Measurements from ENCODE around the gene ZFAND2A. TPM values are rescaled to one million over a fixed set of nuclear protein-coding genes. Genes with fewer than 3 reads are reported as not detected.
A peak's percentile ranks its signal among the peaks of the same experiment; 100 is the strongest.
"Not testable (repeated sequence)": the region's sequence is repeated elsewhere in the genome, so short reads cannot be mapped to it uniquely, and the experiment has no call there.

The ZFAND2A gene
- total and polyA plus RNA-seq, 5 donors: 8.9 to 19.0 (median 12.6) TPM

DNA sequence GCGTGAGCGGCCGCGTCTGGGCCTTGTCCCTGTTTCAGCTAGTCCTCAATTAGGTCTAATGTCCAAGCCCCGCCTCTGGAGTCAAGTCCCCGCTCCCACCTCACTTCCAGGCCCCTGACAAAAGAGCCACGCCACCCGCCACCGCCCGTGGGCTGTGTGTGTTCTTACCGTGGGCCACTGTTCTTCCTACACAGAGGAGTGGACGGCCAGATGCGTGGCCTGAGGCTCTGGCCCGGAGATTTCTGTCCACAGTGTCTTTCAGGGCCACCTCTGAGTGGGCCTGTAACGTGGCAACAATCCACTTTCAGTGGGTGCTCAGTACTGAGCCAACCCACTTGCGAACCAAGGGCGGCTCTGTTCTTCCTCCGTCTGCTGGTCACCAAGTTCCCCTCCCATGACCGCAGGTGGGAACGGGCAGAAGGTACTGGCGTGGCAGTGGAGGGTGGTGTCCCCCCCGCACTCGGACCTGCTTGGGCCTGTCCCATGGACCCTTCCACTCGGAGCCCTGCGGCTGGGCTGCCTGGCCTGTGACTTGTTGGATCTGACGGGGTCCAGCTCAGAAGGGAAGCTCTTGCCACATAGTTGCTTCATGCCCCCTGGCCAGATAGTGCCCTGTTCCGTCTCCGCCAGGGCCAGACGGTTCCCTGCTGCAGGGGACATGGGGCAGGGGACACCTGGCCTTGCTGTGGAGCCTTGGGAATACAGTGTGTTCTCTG is 15.0 kb upstream of the ZFAND2A start:
- H3K27me3 ChIP-seq (ENCODE audit: control insufficient read depth, insufficient read depth): no peaks in the 10 kb centered on the region
- ATAC-seq: peak in 1 of 2 donors; percentile 16
- 97% methylated on average over 29 of the region's 29 CpGs for WGBS
- peak in 1 of 3 donors; percentile 52 for DNase-seq
- no peak overlapping the region for H3K27ac ChIP-seq (ENCODE audit: low read length)
- H3K4me3 ChIP-seq (ENCODE audit: low read length): no peak overlapping the region
- intact Hi-C loops (cut with DNase I): no loop called here
- no peaks in the 10 kb centered on the region for H3K9me3 ChIP-seq (ENCODE audit: control insufficient read depth, low read length)
- no peaks in the 10 kb centered on the region for H3K4me1 ChIP-seq (ENCODE audit: control insufficient read depth, insufficient read depth, low read length)

DNA sequence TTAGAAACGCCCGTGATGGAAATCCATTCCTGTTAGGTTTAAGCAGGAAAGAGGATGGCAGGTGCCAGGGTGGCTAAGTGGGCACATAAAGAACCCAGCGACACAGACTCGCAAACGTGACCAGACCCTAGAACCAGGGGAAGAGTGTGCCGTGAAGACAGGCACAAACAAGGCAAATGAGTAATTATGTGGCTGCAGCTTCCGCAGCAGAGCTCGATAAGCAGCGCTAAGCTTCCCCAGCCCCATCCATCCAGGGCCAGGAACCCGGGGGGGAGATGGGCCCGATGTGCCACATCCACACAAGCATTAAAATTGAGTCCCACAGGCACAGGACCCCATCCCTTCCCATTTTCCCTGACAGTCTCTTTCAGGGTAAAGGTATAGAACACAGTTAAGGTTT is 14.0 kb upstream of the ZFAND2A start:
- 80% methylated on average over 11 of the region's 11 CpGs for WGBS
- intact Hi-C loops (cut with DNase I): no loop called here

DNA sequence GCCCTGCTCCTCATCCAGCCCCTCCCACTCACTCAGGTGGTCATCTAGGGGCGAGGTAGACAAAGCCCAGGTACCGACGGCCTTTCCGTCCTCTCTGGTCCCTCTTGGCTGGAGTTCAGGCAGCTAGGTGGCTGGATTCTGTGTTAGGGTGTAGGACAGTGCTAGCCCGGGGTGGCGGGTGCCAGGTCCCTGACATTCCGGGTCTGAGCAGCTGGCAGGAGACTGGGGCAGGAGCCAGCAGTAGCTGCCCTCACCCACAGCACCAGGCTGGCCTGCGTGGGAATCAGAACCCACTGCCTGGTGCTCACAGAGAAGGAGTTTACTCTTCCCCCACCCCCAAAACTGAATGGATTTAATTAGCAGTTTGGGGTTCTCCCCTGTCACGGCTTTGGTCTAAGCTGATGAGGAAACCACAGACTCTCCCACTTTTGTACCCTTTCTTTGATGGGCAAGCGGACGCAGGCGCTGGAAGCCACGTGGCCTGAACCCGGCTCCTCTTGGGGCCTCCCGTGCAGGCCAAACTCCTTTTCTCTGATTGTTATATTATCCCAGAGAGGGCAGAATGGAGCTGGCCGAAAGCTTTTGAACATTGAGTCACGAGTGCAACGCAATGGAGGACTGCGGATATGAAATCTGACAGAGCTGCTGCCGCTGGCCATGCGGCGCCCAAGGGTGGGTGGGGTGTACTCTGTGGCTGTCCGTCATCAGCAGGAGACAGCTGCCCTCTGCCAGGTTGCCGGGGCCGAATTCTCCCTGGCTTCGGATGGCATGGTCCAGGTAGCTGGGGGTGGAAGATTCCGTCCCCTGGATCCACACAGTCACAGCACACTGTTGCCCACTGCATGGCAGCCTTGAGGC is 12.9 kb upstream of the ZFAND2A start:
- ATAC-seq (no peak), DNase-seq (peak in 1 of 3 donors; percentile 45)
- H3K27me3 ChIP-seq (ENCODE audit: control insufficient read depth, insufficient read depth): no peaks in the 10 kb centered on the region
- H3K9me3 ChIP-seq (ENCODE audit: control insufficient read depth, low read length): no peaks in the 10 kb centered on the region
- H3K4me1 ChIP-seq (ENCODE audit: control insufficient read depth, insufficient read depth, low read length): no peaks in the 10 kb centered on the region
- WGBS: 90% methylated on average over 27 of the region's 27 CpGs
- no peak overlapping the region for H3K27ac ChIP-seq (ENCODE audit: low read length)
- intact Hi-C loops (cut with DNase I): no loop called here
- no peak overlapping the region for H3K4me3 ChIP-seq (ENCODE audit: low read length)

More for the DNA sequence above, 14.0 kb upstream of the ZFAND2A start:
- Histone ChIP-seq H3K4me1 (ENCODE audit: control insufficient read depth, insufficient read depth, low read length) (no peaks in the 10 kb centered on the region), H3K9me3 (ENCODE audit: control insufficient read depth, low read length) (no peaks in the 10 kb centered on the region), H3K27me3 (ENCODE audit: control insufficient read depth, insufficient read depth) (no peaks in the 10 kb centered on the region), H3K27ac (ENCODE audit: low read length) (no peak overlapping the region), H3K4me3 (ENCODE audit: low read length) (no peak overlapping the region)
- DNase-seq: no peak
- no peak for ATAC-seq

DNA sequence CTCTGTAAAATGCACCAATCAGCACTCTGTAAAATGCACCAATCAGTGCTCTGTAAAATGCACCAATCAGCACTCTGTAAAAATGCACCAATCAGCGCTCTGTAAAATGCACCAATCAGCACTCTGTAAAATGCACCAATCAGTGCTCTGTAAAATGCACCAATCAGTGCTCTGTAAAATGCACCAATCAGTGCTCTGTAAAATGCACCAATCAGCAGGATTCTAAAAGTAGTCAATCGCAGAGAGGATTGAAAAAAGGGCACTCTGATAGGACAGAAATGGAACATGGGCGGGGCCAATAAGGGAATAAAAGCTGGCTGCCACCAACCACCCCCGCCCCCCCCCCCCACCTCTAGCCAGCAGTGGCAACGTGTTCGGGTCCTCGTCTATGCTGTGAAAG is 11.5 kb upstream of the ZFAND2A start:
- H3K4me1 ChIP-seq (ENCODE audit: control insufficient read depth, insufficient read depth, low read length); H3K4me3 ChIP-seq (ENCODE audit: low read length); H3K9me3 ChIP-seq (ENCODE audit: control insufficient read depth, low read length); H3K27ac ChIP-seq (ENCODE audit: low read length); DNase-seq; H3K27me3 ChIP-seq (ENCODE audit: control insufficient read depth, insufficient read depth); intact Hi-C loops (cut with DNase I); ATAC-seq: not testable (repeated sequence)
- 68% methylated on average over 7 of the region's 7 CpGs for WGBS

DNA sequence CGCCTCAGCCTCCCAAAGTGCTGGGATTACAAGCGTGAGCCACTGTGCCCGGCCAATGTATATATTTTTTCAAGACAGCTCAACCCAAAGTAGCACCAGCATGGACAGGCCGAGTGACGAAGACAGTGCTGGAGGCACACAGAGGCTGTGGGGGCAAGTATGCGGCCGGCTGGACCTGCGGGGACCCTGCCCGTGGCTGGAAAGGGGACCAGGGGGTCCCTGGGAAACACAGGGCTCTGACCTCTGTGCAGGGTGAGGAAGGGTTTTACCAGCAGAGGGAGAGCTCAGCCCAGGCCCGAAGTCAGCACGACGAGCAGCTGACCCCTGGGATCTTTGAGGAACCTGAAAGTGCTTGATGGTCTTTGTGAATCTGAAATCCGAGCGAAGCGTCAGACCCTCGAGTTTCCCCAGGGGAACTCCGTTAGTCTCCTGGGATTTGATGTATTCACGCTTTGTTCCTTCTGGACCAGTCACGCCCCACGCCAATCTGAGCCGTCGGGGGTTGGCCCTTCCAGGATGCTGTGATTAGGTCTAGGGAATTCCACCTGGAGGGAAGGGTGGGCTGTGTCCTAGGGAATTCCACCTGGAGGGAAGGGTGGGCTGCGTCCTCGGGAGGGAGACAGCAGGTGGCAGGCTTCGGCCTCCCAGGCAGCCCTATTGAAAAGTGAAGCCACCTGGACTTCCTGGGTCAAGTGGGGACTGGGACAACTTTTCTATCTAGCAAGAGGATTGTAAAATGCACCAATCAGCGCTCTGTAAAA is 10.9 kb upstream of the ZFAND2A start:
- intact Hi-C loops (cut with DNase I): no loop called here
- Histone ChIP-seq H3K4me1 (ENCODE audit: control insufficient read depth, insufficient read depth, low read length) (no peaks in the 10 kb centered on the region), H3K9me3 (ENCODE audit: control insufficient read depth, low read length) (no peaks in the 10 kb centered on the region), H3K27me3 (ENCODE audit: control insufficient read depth, insufficient read depth) (no peaks in the 10 kb centered on the region), H3K4me3 (ENCODE audit: low read length) (no peak overlapping the region), H3K27ac (ENCODE audit: low read length) (no peak overlapping the region)
- ATAC-seq (no peak), DNase-seq (peak in 1 of 3 donors; percentile 30)
- WGBS: 85% methylated on average over 26 of the region's 26 CpGs

DNA sequence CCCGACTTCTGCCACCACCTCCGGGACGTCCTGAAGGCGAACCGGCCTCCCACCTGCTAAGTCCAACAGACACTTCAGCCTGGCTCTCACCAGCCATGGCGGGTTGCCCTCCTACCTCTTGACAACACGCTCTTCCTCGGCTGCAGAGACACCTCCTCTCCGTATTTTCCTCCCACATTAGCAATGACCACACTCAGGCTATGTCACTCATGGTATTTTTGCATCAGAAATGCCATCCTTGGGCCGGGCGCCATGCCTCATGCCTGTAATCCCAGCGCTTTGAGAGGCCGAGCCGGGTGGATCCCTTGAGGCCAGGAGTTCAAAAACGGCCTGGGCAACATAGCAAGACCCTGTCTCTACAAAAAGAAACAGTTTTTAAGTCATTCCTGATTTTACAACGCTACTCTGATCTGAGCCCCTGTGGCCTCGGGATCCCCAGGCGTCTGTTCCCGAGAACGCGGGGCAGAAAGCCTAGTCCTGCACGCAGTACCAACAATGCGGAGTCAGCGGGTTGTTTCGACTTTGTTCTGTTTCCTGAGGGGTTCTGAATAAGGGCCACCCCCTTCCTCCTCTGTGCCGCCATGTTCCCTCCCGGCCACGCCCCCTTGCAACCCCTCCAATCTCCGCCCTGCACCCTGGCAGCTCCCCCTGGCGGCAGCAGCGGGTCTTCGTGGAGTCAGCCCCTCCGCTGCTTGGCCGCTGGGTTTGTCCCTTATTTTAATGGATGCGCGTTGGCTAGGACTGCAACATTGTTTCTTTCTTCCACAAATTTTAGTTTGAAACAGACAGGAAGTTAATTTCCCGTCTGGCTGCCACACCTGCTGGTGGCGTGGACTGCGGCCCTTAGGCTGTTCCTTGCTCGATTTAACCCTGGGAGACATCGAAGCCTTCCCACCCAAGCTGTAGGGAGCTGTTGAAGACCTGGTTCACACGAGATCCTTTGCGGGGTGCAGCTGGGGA is 9.7 kb upstream of the ZFAND2A start:
- WGBS: 40% methylated on average over 43 of the region's 43 CpGs
- no peaks in the 10 kb centered on the region for H3K4me1 ChIP-seq (ENCODE audit: control insufficient read depth, insufficient read depth, low read length)
- ATAC-seq (peak; percentile 85 to 89), DNase-seq (peak; percentile 87 to 95 (median 92))
- intact Hi-C loops (cut with DNase I): loop anchor here in 1 of 4 donors (10.0 kb wide), 1 partner anchor 175 kb away; no protein-coding TSS in a partner anchor
- H3K27me3 ChIP-seq (ENCODE audit: control insufficient read depth, insufficient read depth): no peaks in the 10 kb centered on the region
- peak overlapping the region; percentile 25 for H3K27ac ChIP-seq (ENCODE audit: low read length)
- no peaks in the 10 kb centered on the region for H3K9me3 ChIP-seq (ENCODE audit: control insufficient read depth, low read length)
- peak overlapping the region; percentile 55 for H3K4me3 ChIP-seq (ENCODE audit: low read length)

DNA sequence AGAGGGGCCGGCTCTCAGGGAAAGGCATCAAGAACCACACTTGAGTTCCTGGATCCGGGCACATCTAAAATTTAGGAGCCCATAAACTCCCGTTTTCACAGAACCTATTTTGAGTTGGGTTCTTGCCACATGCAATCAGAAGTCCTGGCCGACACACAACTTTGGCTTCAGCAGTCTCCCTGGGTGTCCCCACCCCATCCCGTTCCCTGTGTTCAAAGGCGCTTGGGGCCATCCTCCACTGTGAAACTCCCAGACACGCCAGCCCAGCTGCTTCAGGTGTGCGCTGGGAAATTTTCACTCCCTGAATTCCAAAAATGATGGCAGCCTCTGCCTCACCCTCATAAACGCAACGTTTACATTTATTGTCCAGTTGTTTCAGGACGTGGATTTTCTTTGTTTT is 8.4 kb upstream of the ZFAND2A start:
- ATAC-seq (no peak), DNase-seq (no peak)
- H3K27ac ChIP-seq (ENCODE audit: low read length): no peak overlapping the region
- no peaks in the 10 kb centered on the region for H3K27me3 ChIP-seq (ENCODE audit: control insufficient read depth, insufficient read depth)
- 79% methylated on average over 11 of the region's 11 CpGs for WGBS
- H3K4me3 ChIP-seq (ENCODE audit: low read length): no peak overlapping the region
- H3K9me3 ChIP-seq (ENCODE audit: control insufficient read depth, low read length): no peaks in the 10 kb centered on the region
- intact Hi-C loops (cut with DNase I): loop anchor here in 1 of 4 donors (10.0 kb wide), 1 partner anchor 174 kb away; no protein-coding TSS in a partner anchor
- H3K4me1 ChIP-seq (ENCODE audit: control insufficient read depth, insufficient read depth, low read length): no peaks in the 10 kb centered on the region

DNA sequence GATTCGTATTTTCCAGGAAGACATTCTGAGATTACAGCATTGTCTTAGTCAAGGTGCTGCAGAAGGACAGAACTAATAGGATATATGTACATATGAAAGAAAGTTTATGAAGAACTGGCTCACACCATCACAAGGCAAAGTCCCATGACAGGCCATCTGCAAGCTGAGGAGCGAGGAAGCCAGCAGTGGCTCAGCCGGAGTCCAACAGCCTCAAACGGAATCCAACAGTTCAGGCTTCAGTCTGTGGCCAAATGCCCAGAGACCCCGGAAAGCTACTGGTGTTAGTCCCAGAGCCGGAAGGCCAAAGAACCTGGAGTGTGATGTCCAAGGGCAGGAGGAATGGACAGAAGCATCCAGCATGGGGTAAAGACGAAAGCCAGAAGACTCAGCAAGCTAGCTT is 4.4 kb upstream of the ZFAND2A start:
- ATAC-seq: no peak
- WGBS: 83% methylated on average over 7 of the region's 7 CpGs
- H3K9me3 ChIP-seq (ENCODE audit: control insufficient read depth, low read length): no peaks in the 10 kb centered on the region
- DNase-seq: peak in 1 of 3 donors; percentile 16
- H3K27me3 ChIP-seq (ENCODE audit: control insufficient read depth, insufficient read depth): no peaks in the 10 kb centered on the region
- no peaks in the 10 kb centered on the region for H3K4me1 ChIP-seq (ENCODE audit: control insufficient read depth, insufficient read depth, low read length)
- H3K4me3 ChIP-seq (ENCODE audit: low read length): no peak overlapping the region
- no peak overlapping the region for H3K27ac ChIP-seq (ENCODE audit: low read length)
- intact Hi-C loops (cut with DNase I): loop anchor here in 1 of 4 donors (10.0 kb wide), 1 partner anchor 170 kb away; no protein-coding TSS in a partner anchor

DNA sequence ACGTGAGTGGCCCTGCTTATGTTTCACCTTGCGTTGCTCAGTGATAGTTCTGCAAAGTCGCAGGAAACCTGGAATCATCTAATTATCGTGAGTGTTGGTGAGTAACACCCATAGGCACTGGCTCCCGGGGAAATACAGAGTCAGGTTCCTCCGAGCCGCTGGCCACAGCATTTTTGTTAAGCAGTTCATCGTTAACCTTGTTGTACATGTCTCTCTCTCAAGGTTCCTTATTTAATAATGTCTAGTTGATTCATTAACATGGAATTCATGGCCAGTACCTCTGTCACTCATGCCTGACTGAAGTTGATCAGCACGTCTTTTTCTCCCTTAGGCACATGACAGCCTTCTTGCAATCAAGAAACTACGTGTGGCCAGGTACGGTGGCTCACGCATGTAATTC is 3.1 kb upstream of the ZFAND2A start:
- H3K27me3 ChIP-seq (ENCODE audit: control insufficient read depth, insufficient read depth): no peaks in the 10 kb centered on the region
- ATAC-seq (no peak), DNase-seq (peak in 1 of 3 donors; percentile 41)
- no peak overlapping the region for H3K27ac ChIP-seq (ENCODE audit: low read length)
- no peak overlapping the region for H3K4me3 ChIP-seq (ENCODE audit: low read length)
- WGBS: 93% methylated on average over 12 of the region's 12 CpGs
- H3K4me1 ChIP-seq (ENCODE audit: control insufficient read depth, insufficient read depth, low read length): no peaks in the 10 kb centered on the region
- intact Hi-C loops (cut with DNase I): loop anchor here in 1 of 4 donors (10.0 kb wide), 1 partner anchor 168 kb away; no protein-coding TSS in a partner anchor
- no peaks in the 10 kb centered on the region for H3K9me3 ChIP-seq (ENCODE audit: control insufficient read depth, low read length)

DNA sequence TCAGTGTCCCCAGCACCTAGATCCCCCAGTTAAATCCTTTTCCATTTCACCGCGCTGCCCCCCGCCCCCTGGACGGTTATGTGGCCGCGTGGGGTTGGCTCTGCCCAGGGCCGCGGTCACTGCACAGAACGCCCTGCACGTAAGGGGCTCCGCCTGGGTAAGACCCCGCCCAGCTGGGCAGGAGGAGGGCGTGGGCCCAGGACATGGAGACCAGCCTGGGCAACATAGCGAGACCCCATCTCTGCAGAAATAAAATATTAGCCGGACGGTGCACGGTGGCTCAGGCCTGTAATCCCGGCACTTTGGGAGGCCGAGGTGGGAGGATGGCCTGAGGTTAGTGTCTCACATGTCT is 650 bp upstream of the ZFAND2A start:
- Histone ChIP-seq H3K4me1 (ENCODE audit: control insufficient read depth, insufficient read depth, low read length) (no peaks in the 10 kb centered on the region), H3K27me3 (ENCODE audit: control insufficient read depth, insufficient read depth) (no peaks in the 10 kb centered on the region), H3K27ac (ENCODE audit: low read length) (peak overlapping the region; percentile 76), H3K4me3 (ENCODE audit: low read length) (peak overlapping the region; percentile 59), H3K9me3 (ENCODE audit: control insufficient read depth, low read length) (no peaks in the 10 kb centered on the region)
- DNase-seq (peak; percentile 53 to 76 (median 71)), ATAC-seq (peak; percentile 40 to 60)
- WGBS: 26% methylated on average over 19 of the region's 19 CpGs
- intact Hi-C loops (cut with DNase I): loop anchor here in 1 of 4 donors (10.0 kb wide), 1 partner anchor 166 kb away; no protein-coding TSS in a partner anchor

All from right cardiac atrium (tissue), 5 donors.